ENCODE results near the gene NOTCH1.
A peak's percentile ranks its signal among the peaks of the same experiment; 100 is the strongest.

DNA sequence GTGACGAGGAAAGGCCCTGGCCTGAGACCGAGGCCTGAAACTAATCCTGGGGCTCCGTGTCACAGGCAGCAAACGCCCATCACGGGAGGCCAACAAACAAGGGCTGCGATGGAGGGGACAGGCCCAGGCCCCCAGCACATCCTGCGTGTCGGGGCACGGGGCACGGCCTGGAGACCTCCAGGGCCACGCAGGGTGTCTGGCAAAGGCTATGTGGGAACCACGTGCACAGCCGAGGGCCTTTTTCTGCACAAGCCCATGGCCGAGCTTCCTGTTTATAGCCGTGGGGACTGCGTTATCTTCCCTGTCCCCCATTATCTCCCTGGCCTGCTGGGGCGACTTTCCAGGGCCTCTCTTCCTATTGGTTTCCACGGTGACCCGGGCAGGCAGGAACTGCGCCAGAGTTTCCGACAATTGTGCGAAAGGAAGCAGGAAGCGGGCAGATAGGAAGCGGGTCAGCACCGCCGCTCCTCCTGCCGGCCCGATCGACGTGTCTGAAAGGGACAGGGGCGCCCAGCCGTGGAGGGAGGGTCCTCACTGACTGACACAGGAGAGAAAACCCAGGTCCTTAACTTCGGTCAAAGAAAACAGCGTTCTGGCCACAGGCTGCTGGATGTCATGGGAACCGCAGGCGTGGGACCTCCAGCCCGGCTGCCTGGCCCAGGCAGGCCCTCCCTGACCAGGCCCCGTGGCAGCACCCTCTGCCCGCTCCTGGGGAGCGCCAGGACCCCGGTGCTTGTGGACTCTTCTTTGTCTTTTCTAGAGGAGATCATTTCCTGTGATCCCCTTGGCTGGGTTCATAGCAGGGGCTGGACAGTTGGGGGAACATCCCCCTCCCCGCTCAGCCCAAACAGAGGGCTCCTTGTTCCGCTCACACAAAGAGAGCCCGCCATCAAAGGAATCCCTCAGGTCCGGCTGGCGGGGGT lies 33.9 kb downstream of the NOTCH1 start:
- TF ChIP-seq, protein P1, sequence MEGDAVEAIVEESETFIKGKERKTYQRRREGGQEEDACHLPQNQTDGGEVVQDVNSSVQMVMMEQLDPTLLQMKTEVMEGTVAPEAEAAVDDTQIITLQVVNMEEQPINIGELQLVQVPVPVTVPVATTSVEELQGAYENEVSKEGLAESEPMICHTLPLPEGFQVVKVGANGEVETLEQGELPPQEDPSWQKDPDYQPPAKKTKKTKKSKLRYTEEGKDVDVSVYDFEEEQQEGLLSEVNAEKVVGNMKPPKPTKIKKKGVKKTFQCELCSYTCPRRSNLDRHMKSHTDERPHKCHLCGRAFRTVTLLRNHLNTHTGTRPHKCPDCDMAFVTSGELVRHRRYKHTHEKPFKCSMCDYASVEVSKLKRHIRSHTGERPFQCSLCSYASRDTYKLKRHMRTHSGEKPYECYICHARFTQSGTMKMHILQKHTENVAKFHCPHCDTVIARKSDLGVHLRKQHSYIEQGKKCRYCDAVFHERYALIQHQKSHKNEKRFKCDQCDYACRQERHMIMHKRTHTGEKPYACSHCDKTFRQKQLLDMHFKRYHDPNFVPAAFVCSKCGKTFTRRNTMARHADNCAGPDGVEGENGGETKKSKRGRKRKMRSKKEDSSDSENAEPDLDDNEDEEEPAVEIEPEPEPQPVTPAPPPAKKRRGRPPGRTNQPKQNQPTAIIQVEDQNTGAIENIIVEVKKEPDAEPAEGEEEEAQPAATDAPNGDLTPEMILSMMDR (IDR thresholded peaks at IDR 0.05), result peak in 1 of 12 donors; percentile 8
- no peak for TF ChIP-seq POLR2A (IDR thresholded peaks at IDR 0.05)
